ENCODE data around the gene RAI2. TPM values are rescaled to one million over a fixed set of nuclear protein-coding genes. Genes with fewer than 3 reads are reported as not detected.

The RAI2 gene
- total RNA-seq, 1 donor from 2014 or later, result 0.63 TPM

DNA sequence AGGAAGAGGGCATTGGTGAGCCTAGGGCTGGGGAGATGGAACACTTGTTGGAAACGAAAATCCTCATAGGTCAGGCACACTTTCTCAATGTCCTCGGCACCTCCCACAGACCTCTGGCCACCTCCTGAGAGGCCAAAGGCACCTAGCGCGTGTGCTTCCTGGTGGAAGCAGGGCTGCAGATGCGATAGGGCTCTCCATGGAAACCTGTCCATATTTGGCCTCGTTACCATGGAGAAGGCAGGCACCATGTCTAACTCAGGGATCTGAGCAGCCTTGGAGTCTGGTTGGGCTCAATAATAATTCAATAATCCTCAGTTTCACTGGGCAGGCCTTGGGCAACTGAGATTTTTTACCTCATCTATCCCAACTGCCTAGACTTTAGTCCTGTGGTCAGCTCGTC is 58.3 kb downstream of the RAI2 start:
- H3K27me3 Mint-ChIP-seq (ENCODE audit: low read depth), result no peaks in the 10 kb centered on the region
- H3K4me1 Mint-ChIP-seq, result peaks cover 21% of the 10 kb centered on the region
- H3K36me3 Mint-ChIP-seq (ENCODE audit: low read depth), result no peaks in the 10 kb centered on the region
- no peak overlapping the region for H3K27ac Mint-ChIP-seq (ENCODE audit: unreplicated experiment)
- H3K4me3 Mint-ChIP-seq, result no peak overlapping the region
- DNase-seq (ENCODE audit: low read depth, low spot score), result peak; percentile 16
- no peaks in the 10 kb centered on the region for H3K9me3 Mint-ChIP-seq
- TF ChIP-seq CTCF (conservative IDR thresholded peaks at IDR 0.05), result no peak

DNA sequence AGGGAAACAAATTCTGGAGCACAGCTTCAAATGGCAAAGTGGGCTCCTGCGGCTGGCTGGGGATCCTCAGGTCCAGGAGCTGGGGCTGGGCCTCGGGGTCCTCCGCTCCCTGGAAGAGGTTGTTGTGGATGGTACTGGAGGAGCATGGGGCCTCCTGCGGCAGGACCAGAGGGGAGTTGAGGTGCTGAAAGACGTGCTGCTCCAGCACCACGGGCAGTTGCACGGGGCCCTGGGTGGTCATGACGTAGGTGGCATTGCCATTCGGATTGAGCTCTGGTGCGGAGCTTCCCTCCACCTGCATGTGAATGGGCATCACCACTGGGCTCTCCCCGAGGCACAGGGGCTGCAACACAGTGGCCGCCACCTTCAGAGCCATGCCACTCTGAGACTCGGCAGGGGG is 59.7 kb downstream of the RAI2 start:
- H3K9me3 Mint-ChIP-seq, result no peaks in the 10 kb centered on the region
- TF ChIP-seq CTCF (conservative IDR thresholded peaks at IDR 0.05), result no peak
- H3K27me3 Mint-ChIP-seq (ENCODE audit: low read depth), result no peaks in the 10 kb centered on the region
- H3K4me3 Mint-ChIP-seq, result no peak overlapping the region
- H3K4me1 Mint-ChIP-seq, result peaks cover 21% of the 10 kb centered on the region
- no peak overlapping the region for H3K27ac Mint-ChIP-seq (ENCODE audit: unreplicated experiment)
- no peak for DNase-seq (ENCODE audit: low read depth, low spot score)
- no peaks in the 10 kb centered on the region for H3K36me3 Mint-ChIP-seq (ENCODE audit: low read depth)

- Mint-ChIP-seq H3K4me1 (peaks cover 21% of the 10 kb centered on the region), H3K9me3 (no peaks in the 10 kb centered on the region), H3K4me3 (no peak overlapping the region), H3K36me3 (ENCODE audit: low read depth) (no peaks in the 10 kb centered on the region), H3K27me3 (ENCODE audit: low read depth) (no peaks in the 10 kb centered on the region), H3K27ac (ENCODE audit: unreplicated experiment) (no peak overlapping the region)
- TF ChIP-seq CTCF (conservative IDR thresholded peaks at IDR 0.05), result no peak
- no peak for DNase-seq (ENCODE audit: low read depth, low spot score)
Measured at GRCh38 chrX:17798921-17799320, 62.2 kb downstream of the RAI2 start.

DNA sequence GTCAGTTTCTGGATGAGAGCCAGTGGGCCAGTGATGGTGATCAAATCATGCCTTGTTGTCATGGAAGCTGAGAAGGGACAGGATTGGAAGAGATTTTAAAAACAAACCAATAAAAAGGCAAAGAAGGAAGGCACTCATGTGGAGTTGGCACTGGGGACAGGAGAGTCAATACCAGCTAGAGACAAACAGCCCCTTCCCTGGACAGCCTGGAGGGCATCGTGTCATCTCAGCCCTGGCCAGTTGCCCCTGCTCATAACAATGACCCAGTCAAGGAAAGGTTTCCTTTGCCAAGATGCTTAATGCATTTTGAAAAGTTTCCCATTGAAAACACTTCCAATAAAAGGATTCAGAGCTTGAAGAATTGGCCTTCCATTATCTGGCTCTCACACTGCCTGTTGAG is 68.3 kb downstream of the RAI2 start:
- H3K27me3 Mint-ChIP-seq (ENCODE audit: low read depth), result no peaks in the 10 kb centered on the region
- peaks cover 3% of the 10 kb centered on the region for H3K4me1 Mint-ChIP-seq
- peaks cover 10% of the 10 kb centered on the region for H3K9me3 Mint-ChIP-seq
- TF ChIP-seq CTCF (conservative IDR thresholded peaks at IDR 0.05), result no peak
- H3K36me3 Mint-ChIP-seq (ENCODE audit: low read depth), result peaks cover 2% of the 10 kb centered on the region
- DNase-seq (ENCODE audit: low read depth, low spot score), result no peak
- no peak overlapping the region for H3K27ac Mint-ChIP-seq (ENCODE audit: unreplicated experiment)
- no peak overlapping the region for H3K4me3 Mint-ChIP-seq

GRCh38 chrX:17788956-17789562 is 72.0 kb downstream of the RAI2 start:
- no peak for TF ChIP-seq CTCF (conservative IDR thresholded peaks at IDR 0.05)
- Mint-ChIP-seq H3K4me1 (peaks cover 3% of the 10 kb centered on the region), H3K9me3 (peaks cover 10% of the 10 kb centered on the region), H3K36me3 (ENCODE audit: low read depth) (peaks cover 4% of the 10 kb centered on the region), H3K4me3 (no peak overlapping the region), H3K27me3 (ENCODE audit: low read depth) (no peaks in the 10 kb centered on the region), H3K27ac (ENCODE audit: unreplicated experiment) (no peak overlapping the region)
- DNase-seq (ENCODE audit: low read depth, low spot score), result no peak

Measured in neural crest cell (in vitro differentiated cells).